ENCODE data around the gene LUC7L2. TPM values are rescaled to one million over a fixed set of nuclear protein-coding genes. Genes with fewer than 3 reads are reported as not detected.

Gene LUC7L2
- total and polyA plus RNA-seq, 2 donors (not counting 1 experiment from before 2014, with no cell fraction given): 26.5 to 142 TPM

DNA sequence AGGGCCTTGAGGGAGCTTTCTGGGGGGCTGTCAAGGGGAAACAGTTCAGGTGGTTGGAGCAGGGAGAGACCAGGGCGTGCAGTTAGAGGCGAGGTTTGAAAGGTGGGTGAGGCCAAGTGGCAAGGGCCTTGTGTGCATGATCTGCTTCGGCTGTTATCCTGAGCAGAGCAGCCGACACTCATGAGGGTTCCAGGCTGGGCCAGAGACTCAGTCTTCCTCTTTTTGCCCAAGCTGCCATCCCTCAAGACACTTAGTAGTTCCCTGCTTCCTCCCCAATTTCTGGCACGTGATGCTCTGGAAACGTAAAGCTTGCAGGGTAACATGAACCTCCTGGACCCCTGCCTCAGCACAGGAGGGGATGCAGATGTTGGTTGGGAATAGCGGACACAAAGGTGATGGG is 79.7 kb downstream of the LUC7L2 start:
- POLR2A ChIA-PET: no interaction called here

GRCh38 chr7:139441961-139442360 is 82.3 kb downstream of the LUC7L2 start:
- ChIA-PET CTCF (no interaction called here), POLR2A (no interaction called here)
- Histone ChIP-seq H4K20me1 (ENCODE audit: control insufficient read depth, insufficient read depth, low read length, poor library complexity, severe bottlenecking) (no peaks in the 10 kb centered on the region), H3K4me1 (ENCODE audit: control insufficient read depth in 2 of 2, insufficient read depth in 2 of 2, low read length in 2 of 2) (no peaks in the 10 kb centered on the region), H2AFZ (ENCODE audit: insufficient read depth, low read depth, low read length, poor library complexity, severe bottlenecking) (no peak overlapping the region), H3K4me3 (ENCODE audit: control extremely low read depth in 1 of 5, extremely low read depth in 1 of 5, insufficient read depth in 1 of 5, low read depth in 2 of 5, low read length in 4 of 5) (no peak overlapping the region), H3K27ac (ENCODE audit: low read length in 2 of 2) (no peak overlapping the region), H3K36me3 (replicated peaks in 1 of 2; ENCODE audit: control extremely low read depth in 1 of 2, control insufficient read depth in 1 of 2, extremely low read depth in 1 of 2, insufficient read depth in 2 of 2, low read length in 1 of 2) (no peaks in the 10 kb centered on the region), H3K9ac (ENCODE audit: low read length) (no peak overlapping the region), H3K79me2 (ENCODE audit: control insufficient read depth, insufficient read depth, low read length) (no peaks in the 10 kb centered on the region), H3K9me3 (ENCODE audit: control extremely low read depth in 1 of 3, control insufficient read depth in 2 of 3, insufficient read depth in 1 of 3, low read length in 2 of 3) (no peaks in the 10 kb centered on the region), H3K4me2 (replicated peaks; ENCODE audit: low read depth, low read length, poor library complexity, severe bottlenecking) (no peak overlapping the region), H3K27me3 (replicated peaks in 1 of 4; ENCODE audit: control extremely low read depth in 1 of 4, control insufficient read depth in 3 of 4, insufficient read depth in 4 of 4, low read length in 3 of 4) (no peaks in the 10 kb centered on the region)
- Mint-ChIP-seq H3K27me3 (no peaks in the 10 kb centered on the region), H3K9me3 (ENCODE audit: insufficient read depth) (no peaks in the 10 kb centered on the region), H3K27ac (no peak overlapping the region), H3K4me1 (no peaks in the 10 kb centered on the region), H3K4me3 (no peak overlapping the region)
- intact Hi-C loops (cut with micrococcal nuclease): no loop called here
- 77% methylated on average over 3 of the region's 4 CpGs for WGBS (ENCODE audit: insufficient coverage)
- TF ChIP-seq EZH2 (IDR thresholded peaks at IDR 0.05; ENCODE audit: borderline replicate concordance, insufficient read depth, low read depth, low read length, poor library complexity, severe bottlenecking): no peak
- TF ChIP-seq, protein P1, sequence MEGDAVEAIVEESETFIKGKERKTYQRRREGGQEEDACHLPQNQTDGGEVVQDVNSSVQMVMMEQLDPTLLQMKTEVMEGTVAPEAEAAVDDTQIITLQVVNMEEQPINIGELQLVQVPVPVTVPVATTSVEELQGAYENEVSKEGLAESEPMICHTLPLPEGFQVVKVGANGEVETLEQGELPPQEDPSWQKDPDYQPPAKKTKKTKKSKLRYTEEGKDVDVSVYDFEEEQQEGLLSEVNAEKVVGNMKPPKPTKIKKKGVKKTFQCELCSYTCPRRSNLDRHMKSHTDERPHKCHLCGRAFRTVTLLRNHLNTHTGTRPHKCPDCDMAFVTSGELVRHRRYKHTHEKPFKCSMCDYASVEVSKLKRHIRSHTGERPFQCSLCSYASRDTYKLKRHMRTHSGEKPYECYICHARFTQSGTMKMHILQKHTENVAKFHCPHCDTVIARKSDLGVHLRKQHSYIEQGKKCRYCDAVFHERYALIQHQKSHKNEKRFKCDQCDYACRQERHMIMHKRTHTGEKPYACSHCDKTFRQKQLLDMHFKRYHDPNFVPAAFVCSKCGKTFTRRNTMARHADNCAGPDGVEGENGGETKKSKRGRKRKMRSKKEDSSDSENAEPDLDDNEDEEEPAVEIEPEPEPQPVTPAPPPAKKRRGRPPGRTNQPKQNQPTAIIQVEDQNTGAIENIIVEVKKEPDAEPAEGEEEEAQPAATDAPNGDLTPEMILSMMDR (IDR thresholded peaks at IDR 0.05): no peak
- no peak for DNase-seq
- ATAC-seq (ENCODE audit: low read depth): no peak

More for the DNA sequence above, 79.7 kb downstream of the LUC7L2 start:
- H3K4me2 ChIP-seq (replicated peaks; ENCODE audit: low read depth, low read length, poor library complexity, severe bottlenecking): no peak overlapping the region
- TF ChIP-seq, protein P1 (IDR thresholded peaks at IDR 0.05): no peak
- no peak for TF ChIP-seq EZH2 (IDR thresholded peaks at IDR 0.05; ENCODE audit: borderline replicate concordance, insufficient read depth, low read depth, low read length, poor library complexity, severe bottlenecking)
- H3K9me3 Mint-ChIP-seq (ENCODE audit: insufficient read depth): no peaks in the 10 kb centered on the region
- H3K4me3 ChIP-seq (ENCODE audit: control extremely low read depth in 1 of 5, extremely low read depth in 1 of 5, insufficient read depth in 1 of 5, low read depth in 2 of 5, low read length in 4 of 5): no peak overlapping the region
- DNase-seq (no peak), ATAC-seq (ENCODE audit: low read depth) (no peak)
- CTCF ChIA-PET: no interaction called here
- no peak overlapping the region for H3K4me3 Mint-ChIP-seq
- 98% methylated on average over 4 of the region's 7 CpGs for WGBS (ENCODE audit: insufficient coverage)
- H3K36me3 ChIP-seq (replicated peaks in 1 of 2; ENCODE audit: control extremely low read depth in 1 of 2, control insufficient read depth in 1 of 2, extremely low read depth in 1 of 2, insufficient read depth in 2 of 2, low read length in 1 of 2): no peaks in the 10 kb centered on the region
- H3K9me3 ChIP-seq (ENCODE audit: control extremely low read depth in 1 of 3, control insufficient read depth in 2 of 3, insufficient read depth in 1 of 3, low read length in 2 of 3): no peaks in the 10 kb centered on the region
- no peak overlapping the region for H3K9ac ChIP-seq (ENCODE audit: low read length)
- H3K27me3 Mint-ChIP-seq: no peaks in the 10 kb centered on the region
- no peaks in the 10 kb centered on the region for H4K20me1 ChIP-seq (ENCODE audit: control insufficient read depth, insufficient read depth, low read length, poor library complexity, severe bottlenecking)
- no peak overlapping the region for H3K27ac ChIP-seq (ENCODE audit: low read length in 2 of 2)
- H2AFZ ChIP-seq (ENCODE audit: insufficient read depth, low read depth, low read length, poor library complexity, severe bottlenecking): no peak overlapping the region
- H3K27me3 ChIP-seq (replicated peaks in 1 of 4; ENCODE audit: control extremely low read depth in 1 of 4, control insufficient read depth in 3 of 4, insufficient read depth in 4 of 4, low read length in 3 of 4): no peaks in the 10 kb centered on the region
- H3K27ac Mint-ChIP-seq: no peak overlapping the region
- H3K4me1 ChIP-seq (ENCODE audit: control insufficient read depth in 2 of 2, insufficient read depth in 2 of 2, low read length in 2 of 2): peaks cover 2 to 3% of the 10 kb centered on the region in 2 donors
- peaks cover 7% of the 10 kb centered on the region for H3K4me1 Mint-ChIP-seq
- no peaks in the 10 kb centered on the region for H3K79me2 ChIP-seq (ENCODE audit: control insufficient read depth, insufficient read depth, low read length)
- intact Hi-C loops (cut with micrococcal nuclease): no loop called here

All from B cell (primary cell).